HUES6 (cell line): ENCODE results near the gene ALOX12B.
"Not testable (repeated sequence)": the region's sequence is repeated elsewhere in the genome, so short reads cannot be mapped to it uniquely, and the experiment has no call there.

Experiments used
- H3K27ac ChIP-seq: 2 replicates; pipeline ENCODE4 v1.7.0; 2013; ENCODE audit warnings: low read depth, mild to moderate bottlenecking, low read length, inconsistent platforms
- H3K27me3 ChIP-seq: 2 replicates; pipeline ENCODE4 v1.6.1; 2013; ENCODE audit warnings: low read length; ENCODE audit not compliant: control insufficient read depth, insufficient read depth
- H3K36me3 ChIP-seq: 2 replicates; pipeline ENCODE4 v1.6.1; 2013; ENCODE audit warnings: low read length; ENCODE audit not compliant: control insufficient read depth, insufficient read depth
- H3K4me1 ChIP-seq: 2 replicates; pipeline ENCODE4 v1.6.1; 2013; ENCODE audit warnings: low read length; ENCODE audit not compliant: control insufficient read depth, insufficient read depth
- H3K4me3 ChIP-seq: 2 replicates; pipeline ENCODE4 v1.5.1; 2013; ENCODE audit warnings: low read depth, low read length
- H3K9ac ChIP-seq: one replicate; pipeline ENCODE4 v1.6.1; 2013; ENCODE audit warnings: mild to moderate bottlenecking, low read length
- H3K9me3 ChIP-seq: 2 replicates; pipeline ENCODE4 v1.6.1; 2013; ENCODE audit warnings: low read depth, low read length; ENCODE audit not compliant: control insufficient read depth, insufficient read depth

The ALOX12B gene

GRCh38 chr17:8080208-8080798, 7.2 kb downstream of the ALOX12B start:
- no peaks in the 10 kb centered on the region for H3K4me1 ChIP-seq
- peaks cover 84% of the 10 kb centered on the region for H3K27me3 ChIP-seq
- H3K4me3 ChIP-seq = peak overlapping the region; percentile 77
- H3K9ac ChIP-seq = no peak overlapping the region
- H3K36me3 ChIP-seq = no peaks in the 10 kb centered on the region
- no peaks in the 10 kb centered on the region; the same call in 1 of the 2 replicates for H3K9me3 ChIP-seq
- no peak overlapping the region for H3K27ac ChIP-seq

- Histone ChIP-seq H3K9me3 (no peaks in the 10 kb centered on the region; the same call in 1 of the 2 replicates), H3K4me3 (peak overlapping the region; percentile 77), H3K9ac (peak overlapping the region; percentile 42), H3K27ac (no peak overlapping the region), H3K27me3 (peaks cover 87% of the 10 kb centered on the region), H3K36me3 (no peaks in the 10 kb centered on the region), H3K4me1 (no peaks in the 10 kb centered on the region)
Measured at GRCh38 chr17:8079291-8080207, 8.0 kb downstream of the ALOX12B start.

DNA sequence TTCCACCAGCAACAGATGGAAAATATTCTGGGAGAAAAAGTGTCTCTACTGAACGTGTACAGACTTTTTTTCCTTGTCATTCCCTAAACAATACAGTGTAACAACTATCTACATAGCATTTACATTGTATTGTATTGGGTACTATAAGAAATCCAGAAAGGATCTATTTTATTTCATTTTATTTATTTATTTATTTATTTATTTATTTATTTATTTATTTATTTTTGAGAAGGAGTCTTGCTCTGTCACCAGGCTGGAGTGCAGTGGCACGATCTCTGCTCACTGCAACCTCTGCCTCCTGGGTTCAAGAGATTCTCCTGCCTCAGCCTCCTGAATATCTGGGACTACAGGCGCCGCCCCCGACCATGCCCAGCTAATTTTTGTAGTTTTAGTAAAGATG, 9.6 kb downstream of the ALOX12B start:
- not testable (repeated sequence) for H3K9me3 ChIP-seq, H3K36me3 ChIP-seq, H3K4me3 ChIP-seq, H3K9ac ChIP-seq, H3K27ac ChIP-seq, H3K4me1 ChIP-seq
- H3K27me3 ChIP-seq = peaks cover 94% of the 10 kb centered on the region

- Histone ChIP-seq H3K4me3 (no peak overlapping the region), H3K36me3 (no peaks in the 10 kb centered on the region), H3K9me3 (no peaks in the 10 kb centered on the region; the same call in 1 of the 2 replicates), H3K27ac (no peak overlapping the region), H3K9ac (no peak overlapping the region), H3K4me1 (peaks cover 9% of the 10 kb centered on the region), H3K27me3 (peaks cover 94% of the 10 kb centered on the region)
Measured at GRCh38 chr17:8076502-8077266, 10.8 kb downstream of the ALOX12B start.

GRCh38 chr17:8075574-8076342, 11.8 kb downstream of the ALOX12B start:
- no peaks in the 10 kb centered on the region; the same call in 1 of the 2 replicates for H3K9me3 ChIP-seq
- no peak overlapping the region for H3K4me3 ChIP-seq
- H3K27me3 ChIP-seq = peaks cover 94% of the 10 kb centered on the region
- peaks cover 9% of the 10 kb centered on the region for H3K4me1 ChIP-seq
- no peaks in the 10 kb centered on the region for H3K36me3 ChIP-seq
- H3K9ac ChIP-seq = no peak overlapping the region
- no peak overlapping the region for H3K27ac ChIP-seq

GRCh38 chr17:8075081-8075480, 12.4 kb downstream of the ALOX12B start:
- Histone ChIP-seq H3K27ac (no peak overlapping the region), H3K4me1 (peaks cover 9% of the 10 kb centered on the region), H3K36me3 (no peaks in the 10 kb centered on the region), H3K9me3 (no peaks in the 10 kb centered on the region; the same call in 1 of the 2 replicates), H3K27me3 (peaks cover 94% of the 10 kb centered on the region), H3K4me3 (no peak overlapping the region), H3K9ac (no peak overlapping the region)

DNA sequence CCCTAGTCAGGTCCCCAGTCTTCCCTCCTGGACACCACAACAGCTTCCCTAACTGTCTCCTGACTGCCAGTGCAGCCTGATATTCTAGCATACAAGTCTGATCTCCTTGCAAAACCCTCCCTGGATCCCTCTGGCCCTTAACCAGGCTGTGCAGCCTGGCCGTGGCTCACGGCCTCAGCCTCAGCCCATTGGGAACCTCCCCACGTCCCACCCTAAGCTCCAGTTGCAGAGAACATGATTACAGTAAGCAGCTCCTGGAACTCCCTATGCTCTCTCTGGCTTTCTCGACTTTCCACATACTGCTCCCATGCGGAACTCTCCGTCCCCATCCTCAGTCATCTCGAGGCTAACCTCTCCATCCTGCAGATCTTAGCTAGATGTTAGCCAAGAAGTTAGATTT, 13.0 kb downstream of the ALOX12B start:
- no peaks in the 10 kb centered on the region; the same call in 1 of the 2 replicates for H3K9me3 ChIP-seq
- no peak overlapping the region for H3K4me3 ChIP-seq
- H3K27ac ChIP-seq = no peak overlapping the region
- H3K9ac ChIP-seq = no peak overlapping the region
- H3K4me1 ChIP-seq = peaks cover 9% of the 10 kb centered on the region
- H3K27me3 ChIP-seq = peaks cover 92% of the 10 kb centered on the region
- no peaks in the 10 kb centered on the region for H3K36me3 ChIP-seq

DNA sequence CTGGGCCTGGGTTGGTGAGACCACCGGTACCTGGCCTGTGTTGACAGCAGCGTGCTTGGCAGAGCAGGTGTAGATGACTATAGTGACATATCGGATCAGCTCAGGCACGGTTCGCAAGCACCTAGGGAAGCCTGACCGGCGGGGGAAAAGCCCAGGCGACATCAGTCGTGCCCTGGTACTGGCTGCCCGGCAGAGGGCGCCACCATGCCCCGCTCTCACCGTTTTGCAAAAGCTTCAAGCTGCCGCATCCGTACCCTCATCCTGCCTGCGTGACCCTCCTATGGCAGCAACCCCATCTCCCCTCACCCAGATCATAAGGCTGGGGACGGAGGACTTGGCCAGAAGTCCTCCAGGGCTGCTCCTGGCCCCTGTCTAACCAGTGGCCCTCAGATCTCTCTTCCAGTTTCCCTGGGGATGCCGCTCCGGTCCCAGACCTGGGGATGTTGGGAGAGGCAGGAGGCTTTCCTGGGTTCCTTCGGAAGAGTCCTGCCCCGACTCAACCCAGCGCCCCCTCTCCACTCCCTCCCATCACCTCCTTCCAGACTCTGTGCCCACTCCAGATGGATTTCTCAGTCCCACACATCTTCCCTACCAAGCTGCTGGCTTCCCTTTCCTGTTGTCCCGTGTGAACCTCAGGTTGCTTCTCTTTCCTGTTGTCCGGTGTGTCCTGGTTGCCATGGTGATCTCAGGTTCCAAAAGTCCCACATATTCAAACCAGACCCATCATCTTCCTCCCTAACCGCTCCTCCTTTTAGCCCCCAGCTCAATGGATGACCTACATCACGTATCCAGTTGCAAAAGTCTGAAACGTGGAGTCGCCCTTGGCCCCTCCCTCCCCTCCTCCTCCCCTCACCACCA, 13.7 kb downstream of the ALOX12B start:
- H3K4me3 ChIP-seq = peak overlapping the region; percentile 73

DNA sequence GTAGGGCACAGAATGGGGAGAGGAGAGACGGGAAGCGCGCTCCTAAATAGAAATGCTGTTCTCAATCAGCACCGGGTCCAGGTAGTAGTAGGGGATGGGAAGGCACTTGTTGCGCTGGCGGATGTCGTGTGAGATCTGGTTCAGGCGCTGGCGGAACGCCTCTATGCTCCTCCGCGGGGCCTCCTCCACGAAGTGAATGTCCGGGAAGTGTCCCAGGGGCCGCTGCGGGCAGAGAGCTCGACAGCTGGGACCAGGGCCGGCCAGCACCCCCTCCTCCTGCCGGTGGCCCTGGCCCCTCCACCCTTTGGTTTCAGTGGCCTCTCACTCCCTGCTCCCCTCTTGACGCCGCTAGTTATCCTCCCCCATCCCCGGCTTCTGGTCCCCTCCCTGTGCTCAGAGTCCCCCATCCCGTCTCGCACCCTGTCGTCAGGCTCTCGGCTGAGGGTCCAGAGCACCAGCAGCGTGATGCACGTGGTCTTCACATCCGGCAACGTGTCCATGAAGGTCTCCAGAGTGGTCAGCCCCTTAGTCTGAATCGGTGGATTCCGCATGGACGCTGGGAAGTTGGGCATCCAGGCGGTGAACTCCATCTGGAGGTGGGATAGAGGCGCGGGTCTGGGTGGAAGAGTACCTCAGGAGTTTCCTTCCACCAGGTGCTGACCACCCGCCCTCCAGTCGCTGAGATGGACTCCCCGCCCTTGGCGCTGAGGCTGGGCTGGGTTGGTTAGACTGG, 14.6 kb downstream of the ALOX12B start:
- Histone ChIP-seq H3K27me3 (peaks cover 95% of the 10 kb centered on the region), H3K27ac (no peak overlapping the region), H3K9ac (no peak overlapping the region), H3K4me1 (peaks cover 9% of the 10 kb centered on the region), H3K36me3 (no peaks in the 10 kb centered on the region), H3K9me3 (no peaks in the 10 kb centered on the region), H3K4me3 (peak overlapping the region; percentile 73)

More for the DNA sequence above, 13.7 kb downstream of the ALOX12B start:
- Histone ChIP-seq H3K9me3 (no peaks in the 10 kb centered on the region; the same call in 1 of the 2 replicates), H3K4me1 (peaks cover 9% of the 10 kb centered on the region), H3K27me3 (peaks cover 91% of the 10 kb centered on the region), H3K27ac (no peak overlapping the region), H3K9ac (no peak overlapping the region), H3K36me3 (no peaks in the 10 kb centered on the region)
